NCI-H446 treated with DMSO at 0.1 percent for 48 hours (cell line): ENCODE data around the gene CACNA1C.
"Not testable (repeated sequence)": the region's sequence is repeated elsewhere in the genome, so short reads cannot be mapped to it uniquely, and the experiment has no call there.

Source experiments
- DNase-seq: peaks from one replicate; lab custom pipeline; 2025; lab: John Stamatoyannopoulos, UW

Gene CACNA1C

GRCh38 chr12:2112401-2112800 is 59.6 kb downstream of the CACNA1C start:
- no peak for DNase-seq

GRCh38 chr12:2113119-2113912 is 60.5 kb downstream of the CACNA1C start:
- peak; percentile 71 for DNase-seq

GRCh38 chr12:2114071-2114470 is 61.3 kb downstream of the CACNA1C start:
- no peak for DNase-seq

- DNase-seq = no peak
Observed at GRCh38 chr12:2115101-2115845, 62.5 kb downstream of the CACNA1C start.

GRCh38 chr12:2117541-2117940 is 64.8 kb downstream of the CACNA1C start:
- no peak for DNase-seq

GRCh38 chr12:2118061-2118460 is 65.3 kb downstream of the CACNA1C start:
- DNase-seq = no peak

GRCh38 chr12:2118481-2119255 is 65.9 kb downstream of the CACNA1C start:
- no peak for DNase-seq

GRCh38 chr12:2119266-2119665 is 66.5 kb downstream of the CACNA1C start:
- DNase-seq = no peak

- DNase-seq = no peak
Observed at GRCh38 chr12:2120982-2121758, 68.4 kb downstream of the CACNA1C start.

- no peak for DNase-seq
Observed at GRCh38 chr12:2124466-2125023, 71.8 kb downstream of the CACNA1C start.

- no peak for DNase-seq
Observed at GRCh38 chr12:2125651-2126522, 73.1 kb downstream of the CACNA1C start.

GRCh38 chr12:2126676-2127406 is 74.1 kb downstream of the CACNA1C start:
- DNase-seq = no peak

GRCh38 chr12:2129076-2129475 is 76.3 kb downstream of the CACNA1C start:
- no peak for DNase-seq

- not testable (repeated sequence) for DNase-seq
Observed at GRCh38 chr12:2135661-2136418, 83.1 kb downstream of the CACNA1C start.

- no peak for DNase-seq
Observed at GRCh38 chr12:2136901-2137300, 84.1 kb downstream of the CACNA1C start.

GRCh38 chr12:2137711-2138110 is 84.9 kb downstream of the CACNA1C start:
- no peak for DNase-seq

GRCh38 chr12:2138294-2138693 is 85.5 kb downstream of the CACNA1C start:
- DNase-seq = no peak

- DNase-seq = no peak
Observed at GRCh38 chr12:2138871-2139308, 86.1 kb downstream of the CACNA1C start.

GRCh38 chr12:2139651-2140050 is 86.9 kb downstream of the CACNA1C start:
- no peak for DNase-seq
